Mesothelial cell of epicardium (in vitro differentiated cells): Measurements from ENCODE around the gene RCN1. TPM values are rescaled to one million over a fixed set of nuclear protein-coding genes. Genes with fewer than 3 reads are reported as not detected.

Experiments used
- DNase-seq, 2 experiments: peaks; one replicate each; pipeline ENCODE4 v3.0.0; 2021; ENCODE audit warnings: low spot score in 2 of 2; ENCODE audit not compliant: unreplicated experiment in 2 of 2
- H3K27ac Mint-ChIP-seq: 2 replicates; pipeline ENCODE4 v1.8.0; 2021; ENCODE audit warnings: mixed read lengths
- H3K27me3 Mint-ChIP-seq: 2 replicates; pipeline ENCODE4 v1.8.0; 2021; ENCODE audit warnings: low read depth, mixed read lengths
- H3K36me3 Mint-ChIP-seq: 2 replicates; pipeline ENCODE4 v1.8.0; 2021; ENCODE audit warnings: mixed read lengths
- H3K4me1 Mint-ChIP-seq: 2 replicates; pipeline ENCODE4 v1.8.0; 2021; ENCODE audit warnings: mixed read lengths
- H3K4me3 Mint-ChIP-seq: 2 replicates; pipeline ENCODE4 v1.8.0; 2021; ENCODE audit warnings: mild to moderate bottlenecking, moderate library complexity, mixed read lengths
- H3K9me3 Mint-ChIP-seq: 2 replicates; pipeline ENCODE4 v1.8.0; 2021; ENCODE audit warnings: mixed read lengths
- total RNA-seq: library from RNA; stranded (reverse); gene quantifications from 3 replicates; pipeline ENCODE4 v1.2.1, GENCODE V29; 2021
- TF ChIP-seq, protein P1 (sequence below): fragments of 200-600 bp; sonication (generic); IDR thresholded peaks from one replicate; pipeline ENCODE4 v1.5.0; 2021; ENCODE audit warnings: antibody characterized with exemption; ENCODE audit not compliant: unreplicated experiment

RCN1 gene
- total RNA-seq, 1 donor from 2014 or later: 183 TPM

DNA sequence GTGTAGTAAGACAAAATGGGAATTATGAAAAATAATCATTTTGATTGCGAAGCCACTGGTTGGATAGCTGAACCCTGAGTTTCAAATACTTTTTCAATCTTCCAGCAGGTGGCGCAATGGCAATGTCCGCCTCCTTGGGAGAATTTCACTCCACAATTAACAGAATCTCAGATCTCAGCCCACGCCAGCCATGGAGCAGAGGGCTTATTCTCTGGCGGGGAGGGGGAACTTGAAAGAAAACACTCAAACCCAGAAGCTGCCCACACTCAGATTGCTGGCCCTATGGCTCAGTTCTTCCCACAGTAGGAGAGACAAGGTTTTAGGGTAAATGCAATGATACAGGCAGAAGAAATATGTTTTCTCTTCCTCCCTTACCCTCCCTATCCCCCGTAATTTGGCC lies 38.7 kb upstream of the RCN1 start:
- peak; percentile 26 to 70 for DNase-seq
- TF ChIP-seq, protein P1, sequence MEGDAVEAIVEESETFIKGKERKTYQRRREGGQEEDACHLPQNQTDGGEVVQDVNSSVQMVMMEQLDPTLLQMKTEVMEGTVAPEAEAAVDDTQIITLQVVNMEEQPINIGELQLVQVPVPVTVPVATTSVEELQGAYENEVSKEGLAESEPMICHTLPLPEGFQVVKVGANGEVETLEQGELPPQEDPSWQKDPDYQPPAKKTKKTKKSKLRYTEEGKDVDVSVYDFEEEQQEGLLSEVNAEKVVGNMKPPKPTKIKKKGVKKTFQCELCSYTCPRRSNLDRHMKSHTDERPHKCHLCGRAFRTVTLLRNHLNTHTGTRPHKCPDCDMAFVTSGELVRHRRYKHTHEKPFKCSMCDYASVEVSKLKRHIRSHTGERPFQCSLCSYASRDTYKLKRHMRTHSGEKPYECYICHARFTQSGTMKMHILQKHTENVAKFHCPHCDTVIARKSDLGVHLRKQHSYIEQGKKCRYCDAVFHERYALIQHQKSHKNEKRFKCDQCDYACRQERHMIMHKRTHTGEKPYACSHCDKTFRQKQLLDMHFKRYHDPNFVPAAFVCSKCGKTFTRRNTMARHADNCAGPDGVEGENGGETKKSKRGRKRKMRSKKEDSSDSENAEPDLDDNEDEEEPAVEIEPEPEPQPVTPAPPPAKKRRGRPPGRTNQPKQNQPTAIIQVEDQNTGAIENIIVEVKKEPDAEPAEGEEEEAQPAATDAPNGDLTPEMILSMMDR: peak; percentile 96
- Mint-ChIP-seq H3K9me3 (no peaks in the 10 kb centered on the region), H3K27ac (no peak overlapping the region), H3K4me3 (no peak overlapping the region), H3K4me1 (peaks cover 5% of the 10 kb centered on the region), H3K27me3 (peaks cover 46% of the 10 kb centered on the region), H3K36me3 (no peaks in the 10 kb centered on the region)

DNA sequence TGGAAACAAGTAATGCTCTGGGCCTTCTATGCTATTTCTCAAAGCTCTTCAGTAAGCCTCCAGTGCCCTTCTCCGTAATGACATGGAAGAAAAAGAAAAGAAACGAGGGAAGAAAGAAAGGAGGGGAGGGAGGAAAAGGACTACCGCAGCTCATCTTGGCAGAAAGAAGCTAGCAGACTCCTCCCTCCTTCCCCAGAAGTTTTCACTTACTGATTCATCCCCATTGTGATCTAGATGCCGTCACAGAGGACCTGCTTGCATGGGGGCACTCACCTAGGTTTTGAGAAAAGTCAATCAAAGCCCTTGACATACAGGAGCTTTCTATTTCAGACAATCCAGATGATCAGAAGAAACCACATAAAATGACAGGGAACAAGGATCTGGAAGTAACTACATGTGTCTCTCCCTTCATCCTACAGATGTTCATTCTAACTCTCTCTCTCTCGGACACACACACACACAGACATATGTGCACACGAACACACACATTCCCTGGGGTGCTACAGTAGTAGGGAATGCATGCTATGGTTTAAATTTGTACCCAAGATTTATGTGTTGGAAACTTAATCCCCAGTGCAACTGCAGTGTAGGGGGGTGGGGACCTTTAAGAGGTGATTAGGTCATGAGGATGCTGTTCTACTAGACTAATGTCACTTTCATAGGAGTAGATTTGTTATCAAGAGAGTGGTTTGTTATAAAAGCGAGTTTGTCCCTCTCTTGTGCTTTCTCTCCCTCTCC lies 37.6 kb upstream of the RCN1 start:
- H3K9me3 Mint-ChIP-seq: no peaks in the 10 kb centered on the region
- no peak overlapping the region for H3K27ac Mint-ChIP-seq
- peaks cover 51% of the 10 kb centered on the region for H3K27me3 Mint-ChIP-seq
- DNase-seq: no peak
- peaks cover 5% of the 10 kb centered on the region for H3K4me1 Mint-ChIP-seq
- no peak overlapping the region for H3K4me3 Mint-ChIP-seq
- no peaks in the 10 kb centered on the region for H3K36me3 Mint-ChIP-seq
- TF ChIP-seq, protein P1: no peak

GRCh38 chr11:32055861-32056260 lies 35.0 kb upstream of the RCN1 start:
- peaks cover 31% of the 10 kb centered on the region for H3K27me3 Mint-ChIP-seq
- H3K27ac Mint-ChIP-seq: no peak overlapping the region
- TF ChIP-seq, protein P1: no peak

DNA sequence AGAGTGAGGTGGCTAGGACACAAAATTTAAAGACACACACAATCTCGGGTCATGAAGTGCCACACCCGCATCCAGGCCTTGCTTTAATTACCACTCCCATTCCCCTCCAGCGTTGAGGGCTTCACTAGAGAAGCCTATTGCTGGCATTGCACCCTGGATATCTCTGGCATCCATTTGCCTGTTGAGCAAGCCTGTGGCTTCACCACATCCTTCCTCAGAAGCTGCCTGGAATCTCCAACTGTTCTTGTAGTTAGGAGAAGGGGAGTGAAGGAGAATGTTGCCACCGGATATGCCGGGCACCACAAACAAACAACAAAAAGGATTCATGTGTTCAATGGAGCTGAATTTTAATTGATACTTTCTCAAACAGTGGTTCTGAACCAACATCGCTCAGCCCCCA lies 34.4 kb upstream of the RCN1 start:
- Mint-ChIP-seq H3K36me3 (no peaks in the 10 kb centered on the region), H3K9me3 (no peaks in the 10 kb centered on the region), H3K27ac (no peak overlapping the region), H3K27me3 (peaks cover 26% of the 10 kb centered on the region), H3K4me3 (no peak overlapping the region), H3K4me1 (peaks cover 9% of the 10 kb centered on the region)
- no peak for DNase-seq
- TF ChIP-seq, protein P1: no peak

More at GRCh38 chr11:32055861-32056260, 35.0 kb upstream of the RCN1 start:
- H3K4me1 Mint-ChIP-seq: peaks cover 9% of the 10 kb centered on the region
- no peaks in the 10 kb centered on the region for H3K9me3 Mint-ChIP-seq
- DNase-seq: no peak
- no peak overlapping the region for H3K4me3 Mint-ChIP-seq
- no peaks in the 10 kb centered on the region for H3K36me3 Mint-ChIP-seq

DNA sequence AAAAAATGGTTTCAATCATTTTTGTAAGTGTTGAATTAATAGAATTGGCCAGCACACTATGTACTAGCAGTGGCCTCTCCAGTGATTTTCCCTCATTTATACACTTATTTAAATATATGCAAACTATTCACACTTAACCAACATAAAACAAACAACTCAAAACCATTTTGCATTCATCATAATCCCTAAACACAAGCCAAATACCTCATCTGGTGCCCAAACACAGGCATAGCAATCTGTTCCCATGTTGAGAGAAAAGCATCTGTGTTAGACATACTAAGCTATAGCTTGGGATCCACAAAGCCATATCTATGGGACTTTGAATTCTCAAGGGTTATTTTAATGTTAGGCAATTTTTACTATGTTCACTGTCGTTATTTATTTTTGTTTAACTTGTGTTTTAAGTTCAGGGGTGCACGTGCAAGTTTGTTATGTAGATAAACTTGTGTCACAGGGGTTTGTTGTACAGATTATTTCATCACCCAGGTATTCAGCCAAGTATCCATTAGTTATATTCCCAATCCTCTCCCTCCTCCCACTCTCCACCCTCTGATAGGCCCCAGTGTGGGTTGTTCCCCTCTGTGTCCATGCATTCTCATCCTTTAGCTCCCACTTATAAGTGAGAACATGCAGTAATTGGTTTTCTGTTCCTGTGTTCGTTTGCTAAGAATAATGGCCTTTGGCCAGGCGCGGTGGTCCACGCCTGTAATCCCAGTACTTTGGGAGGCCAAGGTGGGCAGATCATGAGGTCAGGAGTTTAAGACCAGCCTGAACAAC lies 31.0 kb upstream of the RCN1 start:
- TF ChIP-seq, protein P1: no peak
- Mint-ChIP-seq H3K36me3 (no peaks in the 10 kb centered on the region), H3K4me1 (peaks cover 4% of the 10 kb centered on the region), H3K27me3 (peaks cover 29% of the 10 kb centered on the region), H3K4me3 (no peak overlapping the region), H3K9me3 (no peaks in the 10 kb centered on the region), H3K27ac (no peak overlapping the region)
- no peak for DNase-seq
